IMR-90 (cell line): ENCODE data around the gene FLYWCH1. TPM values are rescaled to one million over a fixed set of nuclear protein-coding genes. Genes with fewer than 3 reads are reported as not detected.

Experiments
- ATAC-seq: fragments of 200-7000 bp; cut with Tn5 transposase; 2 replicates; pipeline ENCODE4 v1.9.1; 2020; ENCODE audit warnings: low read depth, mild to moderate bottlenecking, moderate library complexity
- BruUV-seq: library from RNA; stranded (reverse); fragments of 400-500 nt; replicated peaks from 2 replicates; lab custom pipeline; 2021; lab: Mats Ljungman, UMichigan
- CTCF ChIA-PET: fragments of 300-600 bp; formaldehyde crosslinking; extraction: SDS; loops from one replicate; lab custom pipeline; 2021; ENCODE audit warnings: antibody characterized with exemption; lab: Yijun Ruan, JAX
- POLR2A ChIA-PET: fragments of 300-600 bp; sonication (Branson Sonifier 250); formaldehyde crosslinking; loops from one replicate; lab custom pipeline; 2022; ENCODE audit warnings: antibody characterized with exemption; ENCODE audit not compliant: unreplicated experiment; lab: Charles Lee
- DNase-seq: peaks from one replicate; pipeline ENCODE4 v3.0.0; 2013
- H2AFZ ChIP-seq: replicated peaks from 2 replicates; pipeline ENCODE3; 2013; ENCODE audit warnings: low read length, mild to moderate bottlenecking; ENCODE audit not compliant: poor library complexity
- H2AK5ac ChIP-seq: 2 replicates; pipeline ENCODE4 v1.6.1; 2013; ENCODE audit warnings: low read depth, low read length, inconsistent platforms
- H2AK9ac ChIP-seq: replicated peaks from 2 replicates; pipeline ENCODE3; 2013; ENCODE audit warnings: mild to moderate bottlenecking, low read depth, low read length, moderate library complexity; ENCODE audit not compliant: poor library complexity
- H2BK120ac ChIP-seq: 2 replicates; pipeline ENCODE4 v1.6.1; 2013; ENCODE audit warnings: low read depth, low read length, inconsistent platforms
- H2BK15ac ChIP-seq: 3 replicates; pipeline ENCODE4 v1.6.1; 2013; ENCODE audit warnings: low read depth, low read length, inconsistent platforms
- H2BK20ac ChIP-seq: 2 replicates; pipeline ENCODE4 v1.6.1; 2013; ENCODE audit warnings: low read depth, mild to moderate bottlenecking, inconsistent platforms, low read length, moderate library complexity
- H2BK5ac ChIP-seq: 2 replicates; pipeline ENCODE4 v1.6.1; 2013; ENCODE audit warnings: mild to moderate bottlenecking, low read depth, low read length, inconsistent platforms; ENCODE audit not compliant: poor library complexity, severe bottlenecking
- H3K14ac ChIP-seq: replicated peaks from 2 replicates; pipeline ENCODE4 v1.6.1; 2013; ENCODE audit warnings: low read depth, low read length, inconsistent platforms
- H3K18ac ChIP-seq: 2 replicates; pipeline ENCODE4 v1.6.1; 2013; ENCODE audit warnings: low read depth, low read length, control low read depth
- H3K23ac ChIP-seq: 2 replicates; pipeline ENCODE4 v1.6.1; 2013; ENCODE audit warnings: low read depth, low read length, inconsistent platforms
- H3K27ac ChIP-seq: 2 replicates; pipeline ENCODE4 v1.5.1; 2013; ENCODE audit warnings: mild to moderate bottlenecking, control low read depth, low read length; ENCODE audit not compliant: insufficient read depth
- H3K27me3 ChIP-seq: 2 replicates; pipeline ENCODE4 v1.6.1; 2013; ENCODE audit warnings: low read length; ENCODE audit not compliant: control insufficient read depth, insufficient read depth
- H3K36me3 ChIP-seq: 2 replicates; pipeline ENCODE4 v1.6.1; 2013; ENCODE audit warnings: low read length, mixed read lengths; ENCODE audit not compliant: control insufficient read depth, insufficient read depth
- H3K4ac ChIP-seq: 2 replicates; pipeline ENCODE4 v1.6.1; 2013; ENCODE audit warnings: low read depth, low read length, inconsistent platforms
- H3K4me1 ChIP-seq: 2 replicates; pipeline ENCODE4 v1.6.1; 2013; ENCODE audit warnings: low read length, mixed read lengths; ENCODE audit not compliant: control insufficient read depth, insufficient read depth
- H3K4me2 ChIP-seq: 2 replicates; pipeline ENCODE4 v1.6.1; 2013; ENCODE audit warnings: low read depth, mild to moderate bottlenecking, control low read depth, low read length, moderate library complexity
- H3K4me3 ChIP-seq: 2 replicates; pipeline ENCODE4 v1.5.1; 2013; ENCODE audit warnings: low read depth, mild to moderate bottlenecking, control low read depth, low read length, moderate library complexity; ENCODE audit not compliant: insufficient read depth
- H3K56ac ChIP-seq: 2 replicates; pipeline ENCODE4 v1.6.1; 2013; ENCODE audit warnings: low read length, inconsistent platforms; ENCODE audit not compliant: insufficient read depth; ENCODE audit errors: extremely low read depth
- H3K79me1 ChIP-seq, 2 experiments: 2 replicates each; pipeline ENCODE4 v1.6.1; 2013; ENCODE audit warnings: low read length in 2 of 2, inconsistent platforms in 1 of 2, low read depth in 1 of 2
- H3K9ac ChIP-seq: 2 replicates; pipeline ENCODE4 v1.6.1; 2013; ENCODE audit warnings: low read depth, low read length, control low read depth
- H3K9me1 ChIP-seq: 2 replicates; pipeline ENCODE4 v1.6.1; 2013; ENCODE audit warnings: low read length, inconsistent platforms; ENCODE audit not compliant: insufficient read depth
- H3K9me3 ChIP-seq: 2 replicates; pipeline ENCODE4 v1.6.1; 2013; ENCODE audit warnings: low read length; ENCODE audit not compliant: control insufficient read depth, insufficient read depth
- H4K20me1 ChIP-seq: 2 replicates; pipeline ENCODE4 v1.6.1; 2013; ENCODE audit warnings: low read length, inconsistent platforms; ENCODE audit not compliant: insufficient read depth
- H4K5ac ChIP-seq: 2 replicates; pipeline ENCODE4 v1.6.1; 2013; ENCODE audit warnings: mild to moderate bottlenecking, low read depth, low read length, control low read depth
- H4K8ac ChIP-seq, 2 experiments: 2 replicates each; pipeline ENCODE4 v1.6.1; 2013; ENCODE audit warnings: low read depth in 2 of 2, low read length in 2 of 2, control low read depth in 1 of 2, inconsistent platforms in 1 of 2
- H4K91ac ChIP-seq: 2 replicates; pipeline ENCODE4 v1.6.1; 2013; ENCODE audit warnings: low read depth, low read length, inconsistent platforms; ENCODE audit not compliant: insufficient read depth
- BHLHE40 ChIP-seq: fragments of 150-350 bp; IDR thresholded peaks from 2 replicates; pipeline ENCODE4 v1.6.1; 2016; ENCODE audit warnings: mild to moderate bottlenecking, low read depth, low read length
- CEBPB ChIP-seq: IDR thresholded peaks from 2 replicates; pipeline ENCODE4 v1.6.1; 2012; ENCODE audit warnings: low read depth, low read length, improper control_type of control experiment
- CTCF ChIP-seq: conservative IDR thresholded peaks from 2 replicates; pipeline ENCODE4 v1.5.1; 2012; ENCODE audit warnings: mild to moderate bottlenecking, low read depth, low read length, improper control_type of control experiment
- ELK1 ChIP-seq: fragments of 150-350 bp; IDR thresholded peaks from 2 replicates; pipeline ENCODE4 v1.6.1; 2016; ENCODE audit warnings: low read depth, mild to moderate bottlenecking, low read length, moderate library complexity, borderline replicate concordance
- FOS ChIP-seq: fragments of 150-350 bp; IDR thresholded peaks from 2 replicates; pipeline ENCODE4 v1.6.1; 2016; ENCODE audit warnings: low read depth, low read length
- MAFK ChIP-seq: IDR thresholded peaks from 2 replicates; pipeline ENCODE4 v1.6.1; 2012; ENCODE audit warnings: low read depth, low read length, improper control_type of control experiment
- MXI1 ChIP-seq: IDR thresholded peaks from 2 replicates; pipeline ENCODE4 v1.6.1; 2012; ENCODE audit warnings: low read depth, mild to moderate bottlenecking, low read length, moderate library complexity, borderline replicate concordance
- NFE2L2 ChIP-seq: fragments of 150-350 bp; IDR thresholded peaks from 2 replicates; pipeline ENCODE4 v1.6.1; 2016; ENCODE audit warnings: low read depth, mild to moderate bottlenecking, low read length
- POLR2A ChIP-seq: IDR thresholded peaks from 2 replicates; pipeline ENCODE4 v1.6.1; 2012; ENCODE audit warnings: mild to moderate bottlenecking, low read depth, low read length
- RAD21 ChIP-seq: IDR thresholded peaks from 2 replicates; pipeline ENCODE4 v1.6.1; 2012; ENCODE audit warnings: low read length, improper control_type of control experiment
- RCOR1 ChIP-seq: IDR thresholded peaks from 2 replicates; pipeline ENCODE4 v1.6.1; 2012; ENCODE audit warnings: mild to moderate bottlenecking, low read length, improper control_type of control experiment; ENCODE audit not compliant: insufficient replicate concordance
- SMC3 ChIP-seq: fragments of 150-350 bp; IDR thresholded peaks from 2 replicates; pipeline ENCODE4 v1.6.1; 2016; ENCODE audit warnings: low read depth, mild to moderate bottlenecking, antibody characterized with exemption, low read length, moderate library complexity
- WGBS, 2 experiments: methylation state at CpG; one replicate each; pipeline versions ENCODE4 v1.1.5 to v1.1.7; 2013; ENCODE audit warnings: missing lambda C conversion rate in 2 of 2; ENCODE audit not compliant: insufficient read length in 1 of 2; ENCODE audit errors: extremely low coverage in 2 of 2; 5-methylcytosine and 5-hydroxymethylcytosine counted together
- dilution Hi-C: fragments of 300-500 bp; cut with HindIII; formaldehyde crosslinking; loops from one replicate; pipeline ENCODE4 v1.14.3; 2018; ENCODE audit warnings: low sequenced_read_pairs; ENCODE audit not compliant: unreplicated experiment
- in situ Hi-C: fragments of 300-500 bp; cut with MboI; formaldehyde crosslinking; loops from 3 replicates; pipeline ENCODE4 v1.14.3; 2019; ENCODE audit warnings: low sequenced_read_pairs, inconsistent platforms, mixed read lengths
- intact Hi-C: fragments of 100-400 bp; cut with micrococcal nuclease; formaldehyde crosslinking; loops from 2 replicates; pipeline ENCODE4 v1.10.0; 2022
- polyA plus RNA-seq, 3 experiments: library from polyadenylated mRNA; depleted of rRNA; stranded (reverse); fragments of >200 nt; gene quantifications; 2 replicates each; pipeline ENCODE4 v1.2.3, GENCODE V29; 2012; ENCODE audit warnings: low replicate concordance in 1 of 3
- total RNA-seq: library from RNA; depleted of rRNA; stranded (reverse); fragments of >200 nt; gene quantifications from 2 replicates; pipeline ENCODE4 v1.2.3, GENCODE V29; 2012

Gene FLYWCH1
- total and polyA plus RNA-seq, 2 of the 4 experiments (the other 2 are of a cell fraction), result 14.3 to 25.2 TPM

- TF ChIP-seq CEBPB, result no peak
Measured at GRCh38 chr16:2953706-2954627, 42.2 kb downstream of the FLYWCH1 start (continued).

GRCh38 chr16:2954656-2955381 is 43.1 kb downstream of the FLYWCH1 start:
- H3K9me1 ChIP-seq, result no peaks in the 10 kb centered on the region
- no peaks in the 10 kb centered on the region for H3K4me1 ChIP-seq
- no peak overlapping the region for H3K14ac ChIP-seq
- in situ Hi-C loops (no loop called here), dilution Hi-C loops (no loop called here), intact Hi-C loops (no loop called here)
- H2AFZ ChIP-seq, result no peak overlapping the region
- H4K91ac ChIP-seq, result no peak overlapping the region
- ATAC-seq (no peak), DNase-seq (no peak)
- ChIA-PET CTCF (no interaction called here), POLR2A (no interaction called here)
- H3K4me2 ChIP-seq, result no peak overlapping the region
- H3K9me3 ChIP-seq, result no peaks in the 10 kb centered on the region
- no peak overlapping the region for H2BK15ac ChIP-seq
- H2BK5ac ChIP-seq, result no peak overlapping the region
- H2AK5ac ChIP-seq, result no peak overlapping the region
- H4K5ac ChIP-seq, result no peak overlapping the region
- H3K23ac ChIP-seq, result no peak overlapping the region
- H3K9ac ChIP-seq, result no peak overlapping the region
- H4K20me1 ChIP-seq, result 0 out of 2 replicates have a peak, but pooled peaks cover 3% of the 10 kb centered on the region
- H3K27ac ChIP-seq, result no peak overlapping the region
- peaks cover 44% of the 10 kb centered on the region for H3K27me3 ChIP-seq
- no TSS peak for BruUV-seq
- H4K8ac ChIP-seq, result no peak overlapping the region
- H2AK9ac ChIP-seq, result no peak overlapping the region
- peaks cover 4% of the 10 kb centered on the region; the same call in 1 of the 2 replicates for H3K36me3 ChIP-seq
- H3K79me1 ChIP-seq, result no peaks in the 10 kb centered on the region
- no peak overlapping the region for H3K4me3 ChIP-seq
- WGBS, 2 experiments, result 50% methylated on average over 7 of the region's 26 CpGs; no CpG with 5 or more reads in 1 of the 2 experiments
- H2BK20ac ChIP-seq, result no peak overlapping the region
- no peak overlapping the region for H2BK120ac ChIP-seq
- TF ChIP-seq ELK1 (no peak), FOS (no peak), MAFK (no peak), SMC3 (no peak), CTCF (no peak), CEBPB (no peak), BHLHE40 (no peak), RCOR1 (no peak), POLR2A (no peak), NFE2L2 (no peak), MXI1 (no peak), RAD21 (no peak)
- H3K4ac ChIP-seq, result no peak overlapping the region
- H3K18ac ChIP-seq, result no peak overlapping the region
- no peak overlapping the region for H3K56ac ChIP-seq
